Loucy (cell line): Measurements from ENCODE around the gene ANKRD33.

Experiments used
- H2AFZ ChIP-seq: fragments of 200-600 bp; sonication (generic); 2 replicates; pipeline ENCODE4 v1.6.0; 2016; ENCODE audit warnings: antibody characterized with exemption, mild to moderate bottlenecking, low read length, moderate library complexity
- H3F3A ChIP-seq: fragments of 200-600 bp; 2 replicates; pipeline ENCODE4 v1.6.0; 2016; ENCODE audit warnings: antibody characterized with exemption, low read depth, mild to moderate bottlenecking
- H3K27me3 ChIP-seq: fragments of 200-600 bp; sonication (generic); 2 replicates; pipeline ENCODE4 v1.6.1; 2014; ENCODE audit warnings: low read length, mild to moderate bottlenecking; ENCODE audit not compliant: insufficient read depth, poor library complexity, severe bottlenecking
- H3K36me3 ChIP-seq: fragments of 200-600 bp; sonication (generic); 2 replicates; pipeline ENCODE4 v1.6.1; 2016; ENCODE audit warnings: low read length; ENCODE audit not compliant: insufficient read depth
- H3K4me1 ChIP-seq: fragments of 200-600 bp; sonication (generic); 2 replicates; pipeline ENCODE4 v1.5.1; 2014; ENCODE audit warnings: low read length, mild to moderate bottlenecking; ENCODE audit not compliant: insufficient read depth, poor library complexity, severe bottlenecking
- H3K4me2 ChIP-seq: fragments of 200-600 bp; sonication (generic); 2 replicates; pipeline ENCODE4 v1.6.0; 2014; ENCODE audit warnings: antibody characterized with exemption, low read length, low read depth, mild to moderate bottlenecking; ENCODE audit not compliant: poor library complexity, severe bottlenecking
- H3K4me3 ChIP-seq: fragments of 200-600 bp; sonication (generic); 2 replicates; pipeline ENCODE4 v1.5.1; 2014; ENCODE audit warnings: low read length, mild to moderate bottlenecking, mixed read lengths; ENCODE audit not compliant: poor library complexity, severe bottlenecking
- H3K79me2 ChIP-seq: fragments of 200-600 bp; sonication (generic); 2 replicates; pipeline ENCODE4 v1.6.1; 2014; ENCODE audit warnings: low read length; ENCODE audit not compliant: insufficient read depth
- H3K9ac ChIP-seq: fragments of 200-600 bp; sonication (generic); 2 replicates; pipeline ENCODE4 v1.6.0; 2014; ENCODE audit warnings: mild to moderate bottlenecking, low read depth, low read length, moderate library complexity; ENCODE audit not compliant: poor library complexity, severe bottlenecking
- H3K9me2 ChIP-seq: fragments of 200-600 bp; sonication (generic); replicated peaks from 2 replicates; pipeline ENCODE4 v1.6.1; 2016; ENCODE audit warnings: low read depth, low read length, mixed read lengths
- H3K9me3 ChIP-seq: fragments of 200-600 bp; sonication (generic); 2 replicates; pipeline ENCODE4 v1.6.1; 2014; ENCODE audit warnings: mild to moderate bottlenecking, antibody characterized with exemption, low read length, low read depth; ENCODE audit not compliant: insufficient read depth
- H4K20me1 ChIP-seq: fragments of 200-600 bp; sonication (generic); 2 replicates; pipeline ENCODE4 v1.6.0; 2014; ENCODE audit warnings: antibody characterized with exemption, low read length, mild to moderate bottlenecking; ENCODE audit not compliant: insufficient read depth, poor library complexity, severe bottlenecking
- EZH2phosphoT487 ChIP-seq: fragments of 200-600 bp; IDR thresholded peaks from 2 replicates; pipeline ENCODE4 v1.6.1; 2018; ENCODE audit warnings: antibody characterized with exemption, mild to moderate bottlenecking, moderate library complexity, borderline replicate concordance
- TF ChIP-seq, protein P1 (sequence below): fragments of 200-600 bp; sonication (generic); conservative IDR thresholded peaks from 2 replicates; pipeline ENCODE4 v1.5.1; 2014; ENCODE audit warnings: mild to moderate bottlenecking, antibody characterized with exemption, low read length

Gene ANKRD33

DNA sequence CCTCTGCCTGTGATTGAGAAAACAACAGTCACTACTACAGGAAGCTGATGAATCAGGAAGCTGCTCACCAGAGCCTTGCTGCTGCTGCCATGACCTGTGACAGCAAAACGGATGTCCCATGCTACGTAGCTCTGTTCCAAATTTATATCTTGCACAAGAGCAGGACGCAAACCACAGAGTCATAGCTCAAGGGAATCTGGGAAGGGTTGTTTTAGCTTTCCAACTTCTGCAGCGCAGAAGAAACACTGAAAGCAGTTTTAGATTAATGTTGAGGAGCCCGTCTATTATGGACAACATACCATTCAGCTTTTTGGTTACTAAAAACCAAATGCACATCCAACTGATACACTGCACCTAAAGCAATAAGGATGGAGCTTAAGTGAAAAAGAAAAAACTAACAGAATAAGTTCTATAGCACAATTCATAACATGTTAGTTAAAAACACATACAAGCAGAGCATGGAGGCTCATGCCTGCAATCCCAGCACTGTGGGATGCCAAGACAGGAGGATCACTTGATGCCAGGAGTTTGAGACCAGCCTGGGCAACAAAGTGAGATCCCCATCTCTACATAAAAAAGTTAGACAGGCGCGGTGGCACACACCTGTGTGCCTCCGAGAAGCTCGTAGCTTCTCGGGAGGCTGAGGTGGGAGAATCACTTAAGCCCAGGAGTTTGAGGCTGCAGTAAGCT is 1.7 kb upstream of the ANKRD33 start:
- TF ChIP-seq, protein P1, sequence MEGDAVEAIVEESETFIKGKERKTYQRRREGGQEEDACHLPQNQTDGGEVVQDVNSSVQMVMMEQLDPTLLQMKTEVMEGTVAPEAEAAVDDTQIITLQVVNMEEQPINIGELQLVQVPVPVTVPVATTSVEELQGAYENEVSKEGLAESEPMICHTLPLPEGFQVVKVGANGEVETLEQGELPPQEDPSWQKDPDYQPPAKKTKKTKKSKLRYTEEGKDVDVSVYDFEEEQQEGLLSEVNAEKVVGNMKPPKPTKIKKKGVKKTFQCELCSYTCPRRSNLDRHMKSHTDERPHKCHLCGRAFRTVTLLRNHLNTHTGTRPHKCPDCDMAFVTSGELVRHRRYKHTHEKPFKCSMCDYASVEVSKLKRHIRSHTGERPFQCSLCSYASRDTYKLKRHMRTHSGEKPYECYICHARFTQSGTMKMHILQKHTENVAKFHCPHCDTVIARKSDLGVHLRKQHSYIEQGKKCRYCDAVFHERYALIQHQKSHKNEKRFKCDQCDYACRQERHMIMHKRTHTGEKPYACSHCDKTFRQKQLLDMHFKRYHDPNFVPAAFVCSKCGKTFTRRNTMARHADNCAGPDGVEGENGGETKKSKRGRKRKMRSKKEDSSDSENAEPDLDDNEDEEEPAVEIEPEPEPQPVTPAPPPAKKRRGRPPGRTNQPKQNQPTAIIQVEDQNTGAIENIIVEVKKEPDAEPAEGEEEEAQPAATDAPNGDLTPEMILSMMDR, result no peak
- no peak for TF ChIP-seq EZH2phosphoT487
- Histone ChIP-seq H3K4me2 (peak overlapping the region; percentile 47), H3K4me3 (peak overlapping the region; percentile 25), H3K9ac (no peak overlapping the region), H3K4me1 (peaks cover 15% of the 10 kb centered on the region), H3K36me3 (no peaks in the 10 kb centered on the region), H3K9me2 (no peaks in the 10 kb centered on the region), H2AFZ (peak overlapping the region; percentile 68), H3F3A (no peaks in the 10 kb centered on the region), H4K20me1 (no peaks in the 10 kb centered on the region), H3K27me3 (no peaks in the 10 kb centered on the region), H3K79me2 (no peaks in the 10 kb centered on the region), H3K9me3 (no peaks in the 10 kb centered on the region)

DNA sequence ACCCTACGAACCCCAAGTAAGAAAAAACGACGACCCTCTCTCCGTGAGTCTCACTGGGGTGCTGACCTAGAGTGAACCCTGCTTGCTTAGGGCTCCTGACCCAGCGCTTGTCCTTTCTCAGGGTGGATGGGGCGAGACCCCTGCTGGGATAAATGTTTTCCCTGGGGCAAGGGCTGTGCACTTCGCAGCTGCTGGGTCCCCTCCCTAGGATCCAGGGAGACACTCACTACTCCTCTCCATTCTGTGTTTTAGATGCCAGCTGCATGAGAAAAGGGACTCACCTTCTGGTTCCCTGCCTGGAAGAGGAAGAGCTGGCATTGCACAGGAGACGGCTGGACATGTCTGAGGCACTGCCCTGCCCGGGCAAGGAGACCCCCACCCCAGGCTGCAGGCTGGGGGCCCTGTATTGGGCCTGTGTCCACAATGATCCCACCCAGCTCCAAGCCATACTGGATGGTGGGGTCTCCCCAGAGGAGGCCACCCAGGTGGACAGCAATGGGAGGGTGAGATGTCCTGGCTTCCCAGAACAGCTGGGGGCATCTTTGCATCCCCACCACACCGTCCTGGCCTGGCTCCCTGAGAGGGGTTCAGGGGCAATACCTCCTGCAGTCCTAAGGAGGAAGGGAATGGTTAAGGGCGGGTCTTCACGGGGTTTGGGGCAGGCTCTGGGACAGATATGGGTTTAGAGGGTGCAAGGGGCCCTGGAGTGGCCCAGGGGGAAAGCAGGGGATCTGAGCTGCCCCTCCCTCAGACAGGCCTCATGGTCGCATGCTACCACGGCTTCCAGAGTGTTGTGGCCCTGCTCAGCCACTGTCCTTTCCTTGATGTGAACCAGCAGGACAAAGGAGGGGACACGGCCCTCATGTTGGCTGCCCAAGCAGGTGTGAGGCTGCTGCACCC is 663 bp downstream of the ANKRD33 start:
- H3K79me2 ChIP-seq, result no peaks in the 10 kb centered on the region
- H3K9me3 ChIP-seq, result no peaks in the 10 kb centered on the region
- H3K9ac ChIP-seq, result no peak overlapping the region
- H3K4me3 ChIP-seq, result no peak overlapping the region
- no peaks in the 10 kb centered on the region for H3K36me3 ChIP-seq
- H4K20me1 ChIP-seq, result no peaks in the 10 kb centered on the region
- H3K9me2 ChIP-seq, result no peaks in the 10 kb centered on the region
- no peak overlapping the region for H3K4me2 ChIP-seq
- no peaks in the 10 kb centered on the region for H3K27me3 ChIP-seq
- no peaks in the 10 kb centered on the region for H3F3A ChIP-seq
- TF ChIP-seq, protein P1, result no peak
- TF ChIP-seq EZH2phosphoT487, result no peak
- H3K4me1 ChIP-seq, result peaks cover 15% of the 10 kb centered on the region
- H2AFZ ChIP-seq, result no peak overlapping the region

DNA sequence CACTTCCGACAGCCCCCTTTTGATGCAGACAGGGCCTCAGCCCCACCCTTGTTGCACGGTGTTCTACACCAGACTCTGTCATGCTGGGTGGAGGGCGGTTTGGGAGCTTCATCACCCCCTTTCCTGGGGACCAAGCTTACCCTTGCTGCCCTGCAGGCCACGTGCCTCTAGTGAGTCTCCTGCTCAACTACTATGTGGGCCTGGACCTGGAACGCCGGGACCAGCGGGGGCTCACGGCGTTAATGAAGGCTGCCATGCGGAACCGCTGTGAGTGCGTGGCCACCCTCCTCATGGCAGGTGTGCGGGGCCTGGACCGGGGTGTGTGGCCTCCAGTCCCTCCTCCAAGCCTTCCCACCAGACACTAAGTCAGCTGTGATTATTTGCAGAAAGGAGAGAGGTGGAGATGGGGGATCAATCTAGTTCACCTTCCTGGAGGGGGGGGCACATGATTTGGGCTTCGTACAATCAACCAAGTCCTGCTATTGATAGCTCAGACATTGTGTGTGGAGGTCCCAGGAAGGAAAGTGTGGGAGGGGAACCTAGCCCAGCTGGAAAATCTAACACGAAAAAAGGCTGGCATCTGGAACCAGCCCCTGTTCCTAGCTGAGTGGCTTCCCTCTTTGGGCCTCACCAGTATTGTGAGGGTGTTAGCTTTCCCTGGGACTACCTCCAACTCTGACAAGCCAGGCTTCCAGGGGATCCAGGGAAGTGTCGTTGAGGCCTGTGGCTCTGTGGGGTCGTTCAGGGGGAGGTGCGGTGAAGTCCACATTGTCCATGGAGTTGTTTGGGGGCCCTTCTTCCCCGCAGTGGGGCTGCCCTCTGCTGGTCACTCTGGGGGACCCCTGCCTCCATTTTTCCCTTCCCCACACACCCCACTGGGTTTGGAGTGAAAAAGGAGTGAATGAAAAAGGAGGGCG is 1.6 kb downstream of the ANKRD33 start:
- Histone ChIP-seq H3K9me2 (no peaks in the 10 kb centered on the region), H4K20me1 (no peaks in the 10 kb centered on the region), H3K79me2 (no peaks in the 10 kb centered on the region), H2AFZ (no peak overlapping the region), H3K9me3 (no peaks in the 10 kb centered on the region), H3K4me3 (no peak overlapping the region), H3K27me3 (no peaks in the 10 kb centered on the region), H3K4me2 (no peak overlapping the region), H3K9ac (no peak overlapping the region), H3F3A (no peaks in the 10 kb centered on the region), H3K36me3 (no peaks in the 10 kb centered on the region), H3K4me1 (peaks cover 15% of the 10 kb centered on the region)
- TF ChIP-seq EZH2phosphoT487, result no peak
- TF ChIP-seq, protein P1, result peak; percentile 49
